Measurements from ENCODE around the gene IRF8. TPM values are rescaled to one million over a fixed set of nuclear protein-coding genes. Genes with fewer than 3 reads are reported as not detected.

Gene IRF8
- total RNA-seq, 1 donor from 2014 or later, result 3.7 TPM

DNA sequence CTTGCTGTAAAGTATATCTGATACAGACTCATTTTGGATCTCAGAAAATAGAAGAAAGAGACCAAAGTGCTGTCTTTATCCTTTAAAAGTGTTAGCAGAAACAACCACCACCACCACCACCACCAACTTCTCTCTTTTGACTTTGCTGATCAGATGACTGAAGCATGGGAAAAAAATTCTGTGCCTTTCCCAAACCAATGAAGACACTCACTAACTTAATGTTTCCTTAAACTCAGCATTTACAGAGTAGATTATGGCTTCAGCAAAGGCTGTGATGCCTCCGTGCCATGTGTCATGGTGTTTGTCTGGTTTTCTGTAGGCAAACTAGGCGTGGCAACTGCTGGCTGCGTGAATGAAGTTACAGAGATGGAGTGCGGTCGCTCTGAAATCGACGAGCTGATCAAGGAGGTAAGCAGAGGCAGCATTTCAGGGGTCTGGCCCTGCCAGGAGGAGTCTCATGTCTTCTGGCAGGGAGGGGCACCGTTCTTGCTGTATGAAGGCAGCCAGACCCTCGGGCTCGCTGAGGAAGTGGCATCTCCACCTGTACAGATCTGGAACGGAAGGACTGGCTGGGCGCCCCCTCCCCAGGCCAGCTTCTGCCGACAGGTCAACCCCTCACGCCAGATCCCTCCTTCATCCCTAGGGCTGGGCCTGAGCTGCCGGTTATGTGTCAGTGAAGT is 12.4 kb downstream of the IRF8 start:
- DNase-seq (ENCODE audit: low spot score in 2 of 2) (no peak), FAIRE-seq (no peak)

DNA sequence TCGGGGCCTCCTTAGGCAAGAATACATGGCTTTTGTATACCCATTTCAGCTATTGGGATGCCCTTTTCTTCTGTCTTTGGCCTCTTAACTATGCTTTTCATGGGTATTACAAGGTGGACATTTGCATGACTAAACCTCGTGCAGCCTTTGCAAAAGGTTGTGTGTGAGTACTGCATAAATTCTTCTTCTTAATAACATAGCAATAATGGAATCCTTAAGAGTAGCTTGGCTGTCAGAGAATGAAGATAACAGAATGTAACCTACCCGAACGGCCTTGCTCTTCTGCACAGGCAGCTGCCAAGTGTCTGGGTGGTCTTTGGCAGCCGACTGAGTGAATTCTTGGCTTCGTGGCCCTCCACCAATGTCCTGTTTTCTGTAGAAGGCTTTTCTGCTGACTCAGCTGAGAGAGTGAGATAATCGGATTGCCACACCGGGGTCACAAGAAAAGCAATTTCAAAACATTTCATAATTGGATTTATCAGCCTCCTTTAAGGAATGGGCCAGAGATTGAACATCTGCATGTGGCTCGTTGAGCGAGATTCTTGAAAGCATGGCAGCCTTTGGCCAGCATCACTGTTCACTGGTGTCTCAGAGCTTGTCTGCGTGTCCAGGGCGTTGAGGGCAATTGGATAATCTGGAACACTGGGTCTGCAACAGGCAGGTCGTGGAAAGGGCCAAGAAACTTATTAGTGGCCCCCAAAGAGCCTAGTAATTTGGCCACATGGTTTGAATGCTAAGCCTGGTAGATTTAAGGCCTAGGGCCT is 13.4 kb downstream of the IRF8 start:
- DNase-seq (ENCODE audit: low spot score in 2 of 2), result no peak
- FAIRE-seq, result no peak

DNA sequence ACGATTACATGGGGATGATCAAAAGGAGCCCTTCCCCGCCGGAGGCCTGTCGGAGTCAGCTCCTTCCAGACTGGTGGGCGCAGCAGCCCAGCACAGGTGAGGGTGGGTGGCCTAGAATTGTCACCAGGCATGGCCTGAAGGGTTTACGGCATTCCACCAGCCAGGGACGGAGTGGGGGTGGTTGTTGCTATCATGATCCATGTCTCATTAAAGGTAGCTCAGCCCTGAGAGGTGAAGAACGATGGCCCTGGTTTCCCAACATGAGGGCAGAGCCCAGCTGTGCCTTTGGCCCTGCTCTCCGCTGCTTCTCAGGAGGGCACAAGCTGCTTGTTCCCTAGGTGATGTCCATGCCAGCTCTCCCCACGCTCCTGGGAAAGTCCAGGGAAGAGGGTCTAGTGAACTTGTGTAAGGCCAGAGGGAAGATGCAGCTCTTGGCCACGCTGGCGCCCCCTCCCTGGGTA is 14.2 kb downstream of the IRF8 start:
- DNase-seq (ENCODE audit: low spot score in 2 of 2), result no peak
- no peak for FAIRE-seq

DNA sequence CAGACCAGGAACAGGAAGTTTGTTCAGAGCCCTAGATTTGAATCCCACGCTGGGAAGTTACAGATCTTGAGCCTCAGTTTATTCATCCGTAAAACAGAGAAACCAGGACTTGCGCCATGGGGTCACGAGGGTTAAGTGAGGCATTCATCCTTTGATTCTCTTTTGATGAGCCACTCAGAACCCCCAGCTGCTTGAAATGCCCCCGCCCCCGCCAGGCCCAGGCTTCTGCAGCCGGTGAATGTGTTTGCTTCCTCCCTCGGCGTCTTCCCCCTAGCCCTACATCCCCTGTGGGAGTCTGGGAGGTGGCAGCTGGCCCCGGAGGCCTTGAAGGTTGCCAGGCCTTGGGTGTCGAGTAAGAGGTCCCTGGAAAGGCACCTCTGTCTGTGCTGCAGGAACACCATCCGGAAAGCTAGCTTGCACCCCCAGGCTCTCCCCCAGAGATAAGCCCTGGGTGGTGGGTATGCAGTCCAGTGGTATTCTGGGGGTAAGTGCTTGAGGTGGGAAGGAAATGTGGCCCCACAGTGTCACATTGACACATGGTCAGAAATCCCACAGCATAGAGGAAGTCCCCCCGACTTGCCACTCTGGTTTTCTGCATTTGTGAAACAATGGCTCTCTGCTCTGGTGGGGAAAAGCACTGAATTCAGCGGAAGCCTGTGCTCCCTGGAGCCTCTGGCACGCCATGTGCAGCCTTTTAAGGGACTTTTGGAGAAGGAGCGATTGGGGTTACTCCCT is 14.9 kb downstream of the IRF8 start:
- no peak for FAIRE-seq
- no peak for DNase-seq (ENCODE audit: low spot score in 2 of 2)

DNA sequence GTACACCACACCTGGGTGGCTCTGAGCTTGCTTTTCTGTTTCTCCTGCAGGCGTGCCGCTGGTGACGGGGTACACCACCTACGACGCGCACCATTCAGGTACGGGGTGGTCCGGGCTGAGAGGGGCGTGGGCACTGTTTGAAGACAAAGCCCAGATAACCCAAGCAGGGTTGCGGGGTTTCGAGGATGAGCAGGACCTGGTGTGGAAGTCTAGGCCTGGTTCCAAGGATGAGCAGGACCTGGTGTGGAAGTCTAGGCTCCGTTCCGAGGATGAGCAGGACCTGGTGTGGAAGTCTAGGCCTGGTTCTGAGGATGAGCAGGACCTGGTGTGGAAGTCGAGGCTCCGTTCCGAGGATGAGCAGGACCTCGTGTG is 15.4 kb downstream of the IRF8 start:
- FAIRE-seq (no peak), DNase-seq (ENCODE audit: low spot score in 2 of 2) (no peak)

DNA sequence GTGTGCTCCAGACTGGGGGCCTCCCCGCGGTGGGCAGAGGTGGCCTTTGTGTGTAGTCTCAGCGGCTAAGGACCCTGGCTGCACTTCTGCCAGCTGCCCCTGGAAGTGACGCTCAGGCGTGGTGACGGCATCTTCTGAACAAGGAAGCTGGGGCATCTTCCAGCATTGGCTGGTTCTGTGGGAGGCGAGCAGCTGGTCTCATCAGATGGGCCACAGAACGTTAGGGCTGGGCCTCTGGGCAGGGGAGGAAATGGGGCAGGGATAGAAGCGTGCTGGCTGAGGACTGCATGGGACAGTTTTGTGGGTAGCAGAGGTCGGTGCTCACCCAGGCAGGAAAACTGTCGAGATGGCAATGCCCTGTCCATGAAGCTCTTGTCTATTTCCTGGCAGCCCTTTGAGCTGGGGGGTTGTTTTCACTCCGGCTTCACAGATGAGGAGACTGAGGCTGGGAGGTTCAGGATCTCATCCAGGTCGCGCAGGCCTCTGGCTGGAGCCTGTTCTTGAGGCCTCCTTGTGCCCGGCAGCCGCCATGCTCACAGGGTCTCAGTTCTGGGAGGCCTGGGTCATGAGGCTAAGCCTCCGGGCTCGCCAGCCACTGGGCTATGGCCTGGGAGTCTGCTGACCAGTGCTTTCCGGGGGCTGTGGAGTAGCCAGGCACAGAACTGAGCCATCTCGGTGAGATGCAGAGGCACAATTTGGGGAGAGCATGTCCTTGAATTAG is 16.3 kb downstream of the IRF8 start:
- DNase-seq (ENCODE audit: low spot score in 2 of 2) (no peak), FAIRE-seq (no peak)

DNA sequence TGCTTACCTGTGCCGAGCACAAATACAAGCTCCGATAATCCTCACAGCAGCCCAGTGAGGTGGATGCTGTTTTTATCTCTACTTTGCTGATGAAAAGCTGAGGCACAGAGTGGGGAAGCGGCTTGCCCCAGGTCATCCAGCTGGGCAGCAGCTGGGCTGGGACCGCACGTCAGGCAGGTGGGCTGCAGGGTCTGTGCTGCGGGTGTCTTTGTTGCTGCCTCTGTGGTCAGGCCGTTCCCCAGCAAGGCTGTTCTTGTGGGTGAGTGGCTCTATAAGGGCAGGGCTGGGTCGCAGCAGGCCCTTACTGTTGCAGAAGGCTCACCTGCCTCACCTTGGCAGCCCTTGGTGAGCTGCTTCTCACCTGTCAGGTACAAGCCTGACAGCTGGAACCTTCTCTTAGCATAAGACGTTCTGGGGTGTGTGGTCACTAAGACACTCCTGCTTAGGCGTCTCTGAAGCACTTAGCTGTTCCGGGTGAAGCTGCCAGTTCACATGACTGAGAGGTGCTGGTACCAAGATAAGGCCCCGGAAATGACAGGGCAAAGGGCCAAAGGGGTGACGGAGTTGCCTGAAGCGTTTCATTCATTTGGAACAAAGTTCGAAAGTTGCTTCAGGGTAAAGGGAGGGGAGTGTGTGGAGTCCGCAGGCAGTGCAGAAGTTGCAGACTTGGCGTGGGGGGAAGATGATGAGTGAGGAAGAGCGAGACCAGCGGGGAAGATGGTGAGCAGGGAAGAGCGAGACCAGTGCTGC is 17.4 kb downstream of the IRF8 start:
- FAIRE-seq (no peak), DNase-seq (ENCODE audit: low spot score in 2 of 2) (no peak)

DNA sequence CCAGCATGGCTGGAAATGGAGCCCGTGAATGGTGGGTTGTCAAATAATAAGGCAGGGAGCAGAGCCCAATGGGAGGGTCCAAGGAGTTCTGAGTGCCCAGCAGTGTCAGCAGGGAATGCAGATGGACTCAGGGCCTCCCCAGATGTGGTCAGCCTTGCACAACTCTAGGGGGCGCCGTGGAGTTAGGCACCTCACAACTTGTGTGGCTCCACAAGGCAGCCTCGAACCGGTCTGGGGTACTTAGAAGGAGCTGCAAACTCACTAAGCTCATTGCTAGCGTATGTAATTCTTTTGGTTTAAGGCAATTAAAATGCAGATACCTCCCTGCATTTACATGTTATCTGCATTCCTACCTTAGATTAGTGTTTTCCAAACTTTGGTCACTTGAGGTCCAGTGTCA is 18.1 kb downstream of the IRF8 start:
- DNase-seq (ENCODE audit: low spot score in 2 of 2) (no peak), FAIRE-seq (no peak)

DNA sequence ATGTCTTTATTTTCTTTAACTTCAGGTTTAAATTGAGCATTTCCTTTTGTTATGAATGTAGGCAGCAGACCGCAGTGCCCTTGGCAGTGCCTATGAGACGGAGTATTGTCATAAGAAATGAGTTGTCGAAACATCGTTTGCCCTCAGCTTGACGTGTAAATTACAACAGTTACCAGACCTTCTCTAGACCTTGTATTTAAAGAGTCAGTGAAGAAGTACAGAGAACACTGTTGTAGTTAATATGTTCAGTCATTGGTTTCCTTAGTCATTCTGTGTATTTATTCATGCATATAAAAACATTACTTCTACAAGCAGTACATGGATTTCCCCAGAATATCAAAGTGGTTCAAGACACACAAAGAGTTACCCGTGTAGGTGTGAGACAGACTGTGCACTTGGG is 19.0 kb downstream of the IRF8 start:
- DNase-seq (ENCODE audit: low spot score in 2 of 2) (no peak), FAIRE-seq (no peak)

DNA sequence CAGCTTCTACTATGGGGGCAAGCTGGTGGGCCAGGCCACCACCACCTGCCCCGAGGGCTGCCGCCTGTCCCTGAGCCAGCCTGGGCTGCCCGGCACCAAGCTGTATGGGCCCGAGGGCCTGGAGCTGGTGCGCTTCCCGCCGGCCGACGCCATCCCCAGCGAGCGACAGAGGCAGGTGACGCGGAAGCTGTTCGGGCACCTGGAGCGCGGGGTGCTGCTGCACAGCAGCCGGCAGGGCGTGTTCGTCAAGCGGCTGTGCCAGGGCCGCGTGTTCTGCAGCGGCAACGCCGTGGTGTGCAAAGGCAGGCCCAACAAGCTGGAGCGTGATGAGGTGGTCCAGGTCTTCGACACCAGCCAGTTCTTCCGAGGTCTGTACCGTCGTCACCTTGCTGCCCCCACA is 19.5 kb downstream of the IRF8 start:
- FAIRE-seq (no peak), DNase-seq (ENCODE audit: low spot score in 2 of 2) (no peak)

DNA sequence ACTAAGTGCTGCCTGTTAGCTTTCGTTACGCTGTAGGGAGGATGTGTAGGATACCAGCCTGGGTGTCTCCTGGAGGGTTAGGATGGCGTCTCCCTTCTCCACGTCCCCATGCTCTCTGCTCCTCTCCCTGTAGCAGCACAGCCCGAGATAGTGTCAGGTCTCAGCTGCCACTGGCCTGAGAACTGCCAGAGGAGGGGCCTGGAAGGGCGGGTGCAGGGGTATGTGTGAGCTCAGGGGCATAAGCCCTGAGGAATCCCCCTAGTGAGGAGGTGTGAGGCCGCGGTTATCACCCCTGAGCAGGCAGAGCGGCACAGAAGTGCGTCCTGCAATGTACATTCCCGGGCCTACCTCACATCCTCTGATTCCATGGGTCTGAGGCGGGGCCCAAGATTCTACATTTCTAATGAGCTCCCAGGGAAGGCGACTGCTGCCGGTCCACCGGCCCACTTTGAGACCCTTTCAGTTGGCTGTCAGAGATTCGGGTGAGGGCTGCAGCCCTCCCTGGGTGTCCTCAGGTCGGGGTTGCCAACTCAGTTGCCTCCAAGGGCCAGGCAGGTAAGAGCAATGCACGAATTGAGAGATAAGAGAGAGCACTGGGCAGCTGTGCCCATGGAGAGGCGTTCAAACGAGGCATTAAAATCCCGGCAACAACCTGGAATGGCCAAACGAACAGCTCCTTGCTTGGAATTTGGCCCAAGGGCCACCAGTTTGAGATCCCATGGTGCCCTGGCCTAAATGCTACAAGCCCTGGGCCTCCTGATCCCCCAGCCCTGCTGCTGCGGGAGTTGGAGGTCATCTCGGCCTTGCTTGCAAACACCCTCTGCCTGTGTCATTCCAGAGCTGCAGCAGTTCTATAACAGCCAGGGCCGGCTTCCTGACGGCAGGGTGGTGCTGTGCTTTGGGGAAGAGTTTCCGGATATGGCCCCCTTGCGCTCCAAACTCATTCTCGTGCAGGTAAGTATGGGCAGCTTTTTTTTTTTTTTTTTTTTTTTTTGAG is 20.6 kb downstream of the IRF8 start:
- no peak for DNase-seq (ENCODE audit: low spot score in 2 of 2)
- FAIRE-seq, result no peak

DNA sequence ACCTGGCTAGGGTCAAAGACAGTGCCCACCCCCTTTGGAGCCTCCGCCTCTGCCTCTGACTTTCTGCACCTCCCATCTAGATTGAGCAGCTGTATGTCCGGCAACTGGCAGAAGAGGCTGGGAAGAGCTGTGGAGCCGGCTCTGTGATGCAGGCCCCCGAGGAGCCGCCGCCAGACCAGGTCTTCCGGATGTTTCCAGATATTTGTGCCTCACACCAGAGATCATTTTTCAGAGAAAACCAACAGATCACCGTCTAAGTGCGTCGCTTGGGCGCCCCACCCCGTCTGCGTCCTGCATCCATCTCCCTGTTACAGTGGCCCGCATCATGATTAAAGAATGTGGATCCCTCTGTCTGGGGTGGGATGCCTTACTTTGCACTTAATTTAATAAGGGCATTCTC is 22.1 kb downstream of the IRF8 start:
- DNase-seq (ENCODE audit: low spot score in 2 of 2) (no peak), FAIRE-seq (no peak)

DNA sequence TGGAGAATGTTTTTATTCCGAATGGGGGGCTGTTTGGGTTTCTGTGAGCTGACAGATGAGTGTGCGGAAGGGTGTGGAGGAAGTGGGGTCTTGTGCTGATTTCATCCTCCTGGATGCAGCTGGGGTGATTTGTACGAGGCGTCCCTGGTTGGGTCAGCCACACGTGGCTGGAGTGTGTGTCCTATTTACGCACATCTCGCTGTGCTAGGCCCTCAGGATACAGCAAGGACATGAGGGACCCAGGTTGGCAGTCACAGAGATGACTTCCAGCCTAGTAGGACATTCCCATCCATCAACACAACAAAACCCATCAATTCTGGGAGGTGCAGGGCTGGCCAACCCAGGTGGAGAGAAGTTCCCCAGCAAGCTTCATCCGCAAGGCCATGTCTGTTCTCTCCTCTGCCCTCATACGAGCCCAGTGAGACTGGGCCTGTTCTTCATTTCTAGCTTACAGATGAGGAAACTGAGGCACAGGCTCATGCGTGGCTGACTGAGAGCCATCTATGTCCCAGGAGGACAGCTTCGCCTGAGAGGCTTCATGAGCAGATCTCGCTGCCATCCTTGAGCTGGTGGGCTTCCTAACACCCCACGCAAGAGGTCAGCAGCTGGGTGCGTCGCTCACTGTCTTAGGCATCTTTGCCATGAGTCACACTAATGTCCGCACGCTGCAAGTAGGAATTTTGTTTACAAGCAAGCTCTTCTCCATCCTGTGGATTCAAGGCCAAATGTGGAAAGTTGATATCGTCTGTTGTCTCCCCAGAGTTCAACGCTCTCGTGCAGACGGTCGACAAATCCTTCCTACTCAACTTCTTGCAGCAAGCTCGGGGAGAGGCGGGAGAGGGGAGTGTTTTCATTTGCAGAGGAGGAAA is 24.4 kb downstream of the IRF8 start:
- FAIRE-seq (no peak), DNase-seq (ENCODE audit: low spot score in 2 of 2) (no peak)

DNA sequence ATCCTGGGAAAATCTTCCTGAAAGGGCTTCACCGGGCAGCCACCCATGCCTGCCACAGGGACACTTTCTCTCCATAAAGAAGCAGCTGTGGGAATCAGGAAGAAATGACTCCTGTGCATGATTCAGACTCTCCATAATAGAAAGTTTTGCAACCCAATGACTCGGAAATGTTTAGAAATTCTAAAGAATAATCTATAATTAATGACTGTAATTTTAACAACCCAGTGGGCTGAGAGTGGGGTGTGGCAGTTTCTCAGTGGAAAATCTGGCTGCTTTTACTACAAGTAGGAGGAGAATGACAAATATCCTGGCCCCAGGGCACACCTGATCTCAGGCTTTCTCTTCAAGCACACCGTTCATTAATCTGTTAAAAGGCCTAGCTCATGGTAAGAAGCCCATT is 25.7 kb downstream of the IRF8 start:
- DNase-seq (ENCODE audit: low spot score in 2 of 2) (no peak), FAIRE-seq (no peak)

DNA sequence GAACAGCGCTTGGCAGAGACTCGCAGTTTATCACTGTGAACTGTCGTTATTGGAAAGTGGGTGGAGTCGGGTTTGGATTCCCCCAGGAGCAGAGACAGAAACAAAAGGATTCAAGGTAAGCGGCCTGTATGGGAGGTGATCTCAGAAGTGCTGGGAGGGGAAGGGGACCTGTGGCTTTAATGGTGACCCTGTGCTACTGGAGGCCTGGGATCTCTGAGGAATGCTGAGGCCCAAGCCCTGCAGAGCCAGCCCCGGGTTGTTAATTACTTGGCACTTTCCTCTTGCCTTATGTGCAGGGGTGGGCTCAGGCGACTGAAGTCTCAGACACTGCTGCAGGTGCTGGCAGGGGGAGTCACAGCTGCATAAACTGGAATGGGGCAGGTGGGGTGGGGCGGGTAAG is 27.4 kb downstream of the IRF8 start:
- FAIRE-seq (no peak), DNase-seq (ENCODE audit: low spot score in 2 of 2) (no peak)

DNA sequence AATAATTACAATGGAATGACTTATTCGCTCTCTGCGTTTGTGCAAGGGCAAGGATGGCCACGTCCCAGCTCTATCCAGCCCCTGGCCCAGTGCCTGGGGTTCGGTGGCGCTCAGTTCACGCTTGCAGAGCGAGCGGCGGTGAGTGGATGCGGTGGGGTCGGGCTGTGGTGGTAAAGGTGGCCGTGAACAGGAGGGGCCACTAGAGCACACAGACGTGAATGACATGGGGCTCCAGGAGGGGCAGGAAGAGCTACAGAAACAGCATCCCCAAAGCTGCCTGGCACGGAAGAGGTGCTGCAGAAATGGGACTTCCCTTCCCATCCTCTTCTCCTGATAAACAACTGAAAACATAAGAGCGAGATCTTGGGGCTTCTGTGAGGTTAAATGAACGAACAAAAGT is 28.4 kb downstream of the IRF8 start:
- FAIRE-seq (no peak), DNase-seq (ENCODE audit: low spot score in 2 of 2) (no peak)

DNA sequence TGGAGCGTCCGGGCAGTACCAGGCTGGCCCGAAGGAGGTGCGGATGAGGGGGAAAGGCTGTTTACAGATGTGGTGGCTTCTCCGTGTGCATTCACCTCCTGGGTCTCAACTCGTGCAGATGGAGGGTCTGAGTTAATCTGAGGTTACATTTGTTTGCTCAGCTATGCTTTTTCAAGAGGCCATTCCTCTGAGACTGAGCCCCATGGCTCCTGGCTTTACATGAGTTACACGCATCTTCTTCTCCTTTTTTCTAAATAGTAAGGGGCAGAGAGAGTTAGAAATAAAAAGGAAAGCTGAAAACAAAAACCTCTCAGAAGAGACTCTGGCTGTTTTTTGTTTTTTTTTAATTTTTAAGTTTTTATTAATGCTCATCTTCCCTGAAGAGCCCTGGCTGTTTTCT is 29.0 kb downstream of the IRF8 start:
- DNase-seq (ENCODE audit: low spot score in 2 of 2) (no peak), FAIRE-seq (no peak)

DNA sequence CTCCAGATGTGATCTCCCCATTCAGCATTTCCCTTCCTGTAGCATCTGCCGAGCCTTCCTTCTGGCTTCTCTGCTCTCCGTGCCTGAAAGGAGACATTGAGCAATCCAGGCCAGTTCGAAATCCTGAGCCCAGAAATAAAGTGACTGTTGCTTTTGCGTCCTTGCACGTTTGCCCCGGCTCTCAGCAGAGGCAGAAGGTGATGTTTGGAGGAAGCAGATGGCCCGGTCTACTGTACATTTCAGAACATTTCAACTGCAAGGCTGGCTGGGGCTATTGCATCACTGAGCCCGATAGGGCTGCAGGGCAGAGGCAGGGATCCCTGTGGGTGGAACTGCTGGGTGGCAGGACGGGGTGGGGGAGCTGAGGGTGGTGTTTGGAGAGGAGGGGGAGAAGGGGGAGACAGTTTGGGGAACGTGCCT is 29.4 kb downstream of the IRF8 start:
- no peak for FAIRE-seq
- no peak for DNase-seq (ENCODE audit: low spot score in 2 of 2)
